ENCODE measurements around the gene CARD10. TPM values are rescaled to one million over a fixed set of nuclear protein-coding genes. Genes with fewer than 3 reads are reported as not detected.

The CARD10 gene
- total and polyA plus RNA-seq, 2 of the 13 experiments (the other 11 are each of a cell fraction or from before 2014, with no cell fraction given) = 35.2 to 55.8 TPM

GRCh38 chr22:37454857-37455686 is 64.1 kb downstream of the CARD10 start (continued):
- TF ChIP-seq MAX (IDR thresholded peaks at IDR 0.05) (peak; percentile 81), JUN (CRISPR knock-in tag; IDR thresholded peaks at IDR 0.05) (peak; percentile 68; the same call in 1 of the 2 replicates), ZNF605 (CRISPR knock-in tag; IDR thresholded peaks at IDR 0.05) (0 out of 2 replicates have a peak, but pooled peaks have one; percentile 61), HMGA1 (CRISPR knock-in tag; conservative IDR thresholded peaks at IDR 0.05) (no peak), TBL1XR1 (IDR thresholded peaks at IDR 0.05; ENCODE audit: borderline replicate concordance, low read length, partially characterized antibody) (no peak), CBX1 (IDR thresholded peaks at IDR 0.05; ENCODE audit: low read depth) (peak; percentile 25), CEBPB (IDR thresholded peaks at IDR 0.05; ENCODE audit: borderline replicate concordance, low read depth, low read length) (peak; percentile 70; the same call in 1 of the 2 replicates), THYN1 (CRISPR knock-in tag; IDR thresholded peaks at IDR 0.05; ENCODE audit: borderline replicate concordance, low read depth) (no peak), ZNF430 (CRISPR knock-in tag; IDR thresholded peaks at IDR 0.05) (0 out of 2 replicates have a peak, but pooled peaks have one; percentile 42), ZNF672 (CRISPR knock-in tag; IDR thresholded peaks at IDR 0.05) (no peak), ISX (CRISPR knock-in tag; conservative IDR thresholded peaks at IDR 0.05) (no peak), IRF9 (CRISPR knock-in tag; IDR thresholded peaks at IDR 0.05; ENCODE audit: borderline replicate concordance) (no peak), ESRRA (CRISPR knock-in tag; IDR thresholded peaks at IDR 0.05; ENCODE audit: low read depth) (no peak), SMARCC2 (IDR thresholded peaks at IDR 0.05) (no peak)
- TF ChIP-seq, protein P1, sequence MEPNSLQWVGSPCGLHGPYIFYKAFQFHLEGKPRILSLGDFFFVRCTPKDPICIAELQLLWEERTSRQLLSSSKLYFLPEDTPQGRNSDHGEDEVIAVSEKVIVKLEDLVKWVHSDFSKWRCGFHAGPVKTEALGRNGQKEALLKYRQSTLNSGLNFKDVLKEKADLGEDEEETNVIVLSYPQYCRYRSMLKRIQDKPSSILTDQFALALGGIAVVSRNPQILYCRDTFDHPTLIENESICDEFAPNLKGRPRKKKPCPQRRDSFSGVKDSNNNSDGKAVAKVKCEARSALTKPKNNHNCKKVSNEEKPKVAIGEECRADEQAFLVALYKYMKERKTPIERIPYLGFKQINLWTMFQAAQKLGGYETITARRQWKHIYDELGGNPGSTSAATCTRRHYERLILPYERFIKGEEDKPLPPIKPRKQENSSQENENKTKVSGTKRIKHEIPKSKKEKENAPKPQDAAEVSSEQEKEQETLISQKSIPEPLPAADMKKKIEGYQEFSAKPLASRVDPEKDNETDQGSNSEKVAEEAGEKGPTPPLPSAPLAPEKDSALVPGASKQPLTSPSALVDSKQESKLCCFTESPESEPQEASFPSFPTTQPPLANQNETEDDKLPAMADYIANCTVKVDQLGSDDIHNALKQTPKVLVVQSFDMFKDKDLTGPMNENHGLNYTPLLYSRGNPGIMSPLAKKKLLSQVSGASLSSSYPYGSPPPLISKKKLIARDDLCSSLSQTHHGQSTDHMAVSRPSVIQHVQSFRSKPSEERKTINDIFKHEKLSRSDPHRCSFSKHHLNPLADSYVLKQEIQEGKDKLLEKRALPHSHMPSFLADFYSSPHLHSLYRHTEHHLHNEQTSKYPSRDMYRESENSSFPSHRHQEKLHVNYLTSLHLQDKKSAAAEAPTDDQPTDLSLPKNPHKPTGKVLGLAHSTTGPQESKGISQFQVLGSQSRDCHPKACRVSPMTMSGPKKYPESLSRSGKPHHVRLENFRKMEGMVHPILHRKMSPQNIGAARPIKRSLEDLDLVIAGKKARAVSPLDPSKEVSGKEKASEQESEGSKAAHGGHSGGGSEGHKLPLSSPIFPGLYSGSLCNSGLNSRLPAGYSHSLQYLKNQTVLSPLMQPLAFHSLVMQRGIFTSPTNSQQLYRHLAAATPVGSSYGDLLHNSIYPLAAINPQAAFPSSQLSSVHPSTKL (CRISPR knock-in tag; IDR thresholded peaks at IDR 0.05) = peak; percentile 92
- TF ChIP-seq, protein P2, sequence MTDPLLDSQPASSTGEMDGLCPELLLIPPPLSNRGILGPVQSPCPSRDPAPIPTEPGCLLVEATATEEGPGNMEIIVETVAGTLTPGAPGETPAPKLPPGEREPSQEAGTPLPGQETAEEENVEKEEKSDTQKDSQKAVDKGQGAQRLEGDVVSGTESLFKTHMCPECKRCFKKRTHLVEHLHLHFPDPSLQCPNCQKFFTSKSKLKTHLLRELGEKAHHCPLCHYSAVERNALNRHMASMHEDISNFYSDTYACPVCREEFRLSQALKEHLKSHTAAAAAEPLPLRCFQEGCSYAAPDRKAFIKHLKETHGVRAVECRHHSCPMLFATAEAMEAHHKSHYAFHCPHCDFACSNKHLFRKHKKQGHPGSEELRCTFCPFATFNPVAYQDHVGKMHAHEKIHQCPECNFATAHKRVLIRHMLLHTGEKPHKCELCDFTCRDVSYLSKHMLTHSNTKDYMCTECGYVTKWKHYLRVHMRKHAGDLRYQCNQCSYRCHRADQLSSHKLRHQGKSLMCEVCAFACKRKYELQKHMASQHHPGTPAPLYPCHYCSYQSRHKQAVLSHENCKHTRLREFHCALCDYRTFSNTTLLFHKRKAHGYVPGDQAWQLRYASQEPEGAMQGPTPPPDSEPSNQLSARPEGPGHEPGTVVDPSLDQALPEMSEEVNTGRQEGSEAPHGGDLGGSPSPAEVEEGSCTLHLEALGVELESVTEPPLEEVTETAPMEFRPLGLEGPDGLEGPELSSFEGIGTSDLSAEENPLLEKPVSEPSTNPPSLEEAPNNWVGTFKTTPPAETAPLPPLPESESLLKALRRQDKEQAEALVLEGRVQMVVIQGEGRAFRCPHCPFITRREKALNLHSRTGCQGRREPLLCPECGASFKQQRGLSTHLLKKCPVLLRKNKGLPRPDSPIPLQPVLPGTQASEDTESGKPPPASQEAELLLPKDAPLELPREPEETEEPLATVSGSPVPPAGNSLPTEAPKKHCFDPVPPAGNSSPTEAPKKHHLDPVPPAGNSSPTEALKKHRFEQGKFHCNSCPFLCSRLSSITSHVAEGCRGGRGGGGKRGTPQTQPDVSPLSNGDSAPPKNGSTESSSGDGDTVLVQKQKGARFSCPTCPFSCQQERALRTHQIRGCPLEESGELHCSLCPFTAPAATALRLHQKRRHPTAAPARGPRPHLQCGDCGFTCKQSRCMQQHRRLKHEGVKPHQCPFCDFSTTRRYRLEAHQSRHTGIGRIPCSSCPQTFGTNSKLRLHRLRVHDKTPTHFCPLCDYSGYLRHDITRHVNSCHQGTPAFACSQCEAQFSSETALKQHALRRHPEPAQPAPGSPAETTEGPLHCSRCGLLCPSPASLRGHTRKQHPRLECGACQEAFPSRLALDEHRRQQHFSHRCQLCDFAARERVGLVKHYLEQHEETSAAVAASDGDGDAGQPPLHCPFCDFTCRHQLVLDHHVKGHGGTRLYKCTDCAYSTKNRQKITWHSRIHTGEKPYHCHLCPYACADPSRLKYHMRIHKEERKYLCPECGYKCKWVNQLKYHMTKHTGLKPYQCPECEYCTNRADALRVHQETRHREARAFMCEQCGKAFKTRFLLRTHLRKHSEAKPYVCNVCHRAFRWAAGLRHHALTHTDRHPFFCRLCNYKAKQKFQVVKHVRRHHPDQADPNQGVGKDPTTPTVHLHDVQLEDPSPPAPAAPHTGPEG (CRISPR knock-in tag; IDR thresholded peaks at IDR 0.05) = no peak

Data from HepG2 (cell line).